HG02759 (cell line): ENCODE results near the gene MRPL54.
"Not testable (repeated sequence)": the region's sequence is repeated elsewhere in the genome, so short reads cannot be mapped to it uniquely, and the experiment has no call there.

Source experiments
- ATAC-seq: cut with Tn5 transposase; IDR thresholded peaks from one replicate; pipeline ENCODE4 v1.9.1; 2021; ENCODE audit warnings: mild to moderate bottlenecking, moderate library complexity; ENCODE audit not compliant: unreplicated experiment

Gene MRPL54

DNA sequence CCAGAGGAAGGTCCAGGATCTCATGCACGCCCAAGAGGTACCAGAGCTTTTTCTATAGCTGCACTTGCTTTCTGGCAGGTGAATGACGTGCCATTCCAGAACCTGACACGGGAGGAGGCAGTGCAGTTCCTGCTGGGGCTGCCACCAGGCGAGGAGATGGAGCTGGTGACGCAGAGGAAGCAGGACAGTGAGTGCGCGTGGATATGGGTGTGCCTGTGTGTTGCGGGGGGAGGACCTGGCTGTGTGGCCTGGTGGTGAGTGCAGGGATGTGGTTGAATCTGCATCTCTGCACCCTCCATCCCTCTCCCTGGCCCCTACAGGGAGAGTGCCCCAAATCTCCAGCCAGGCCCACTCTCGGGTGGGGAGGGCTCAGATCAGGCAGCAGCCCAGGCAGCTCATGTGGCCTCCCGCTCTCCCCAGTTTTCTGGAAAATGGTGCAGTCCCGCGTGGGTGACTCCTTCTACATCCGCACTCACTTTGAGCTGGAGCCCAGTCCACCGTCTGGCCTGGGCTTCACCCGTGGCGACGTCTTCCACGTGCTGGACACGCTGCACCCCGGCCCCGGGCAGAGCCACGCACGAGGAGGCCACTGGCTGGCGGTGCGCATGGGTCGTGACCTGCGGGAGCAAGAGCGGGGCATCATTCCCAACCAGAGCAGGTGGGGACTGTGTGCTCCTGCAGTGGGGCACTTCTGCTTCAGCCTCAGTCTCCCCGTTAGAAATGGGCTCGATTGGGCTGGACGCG lies 23.8 kb upstream of the MRPL54 start:
- no peak for ATAC-seq

DNA sequence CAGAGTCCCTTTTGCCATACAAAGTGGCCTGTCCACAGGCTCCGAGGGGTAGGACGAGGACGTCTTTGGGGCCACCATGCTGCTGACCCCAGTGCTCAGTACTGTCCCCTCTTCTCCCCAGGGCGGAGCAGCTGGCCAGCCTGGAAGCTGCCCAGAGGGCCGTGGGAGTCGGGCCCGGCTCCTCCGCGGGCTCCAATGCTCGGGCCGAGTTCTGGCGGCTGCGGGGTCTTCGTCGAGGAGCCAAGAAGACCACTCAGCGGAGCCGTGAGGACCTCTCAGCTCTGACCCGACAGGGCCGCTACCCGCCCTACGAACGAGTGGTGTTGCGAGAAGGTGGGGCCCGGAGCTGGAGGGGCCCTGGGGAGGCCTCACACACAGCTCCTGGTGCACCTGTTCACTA lies 22.1 kb upstream of the MRPL54 start:
- no peak for ATAC-seq

DNA sequence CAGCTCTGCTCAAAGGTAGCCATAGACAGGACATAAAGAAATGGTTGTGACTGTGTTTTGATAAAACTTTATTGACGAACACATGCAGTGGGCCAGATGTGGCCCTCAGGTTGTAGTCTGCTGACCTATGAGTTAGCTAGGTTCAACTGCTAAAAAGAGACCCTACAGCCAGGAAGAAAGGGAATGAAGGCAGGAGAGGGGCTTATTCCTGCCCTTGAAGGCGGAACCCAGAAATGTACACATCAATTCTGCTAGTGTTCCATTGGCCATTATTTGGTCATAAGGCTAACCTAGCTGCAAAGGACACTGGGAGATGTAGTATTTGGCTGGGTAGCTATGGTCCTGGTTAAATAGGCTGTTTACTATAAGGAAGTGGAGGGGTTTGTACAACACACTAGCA lies 19.0 kb upstream of the MRPL54 start:
- ATAC-seq = no peak

DNA sequence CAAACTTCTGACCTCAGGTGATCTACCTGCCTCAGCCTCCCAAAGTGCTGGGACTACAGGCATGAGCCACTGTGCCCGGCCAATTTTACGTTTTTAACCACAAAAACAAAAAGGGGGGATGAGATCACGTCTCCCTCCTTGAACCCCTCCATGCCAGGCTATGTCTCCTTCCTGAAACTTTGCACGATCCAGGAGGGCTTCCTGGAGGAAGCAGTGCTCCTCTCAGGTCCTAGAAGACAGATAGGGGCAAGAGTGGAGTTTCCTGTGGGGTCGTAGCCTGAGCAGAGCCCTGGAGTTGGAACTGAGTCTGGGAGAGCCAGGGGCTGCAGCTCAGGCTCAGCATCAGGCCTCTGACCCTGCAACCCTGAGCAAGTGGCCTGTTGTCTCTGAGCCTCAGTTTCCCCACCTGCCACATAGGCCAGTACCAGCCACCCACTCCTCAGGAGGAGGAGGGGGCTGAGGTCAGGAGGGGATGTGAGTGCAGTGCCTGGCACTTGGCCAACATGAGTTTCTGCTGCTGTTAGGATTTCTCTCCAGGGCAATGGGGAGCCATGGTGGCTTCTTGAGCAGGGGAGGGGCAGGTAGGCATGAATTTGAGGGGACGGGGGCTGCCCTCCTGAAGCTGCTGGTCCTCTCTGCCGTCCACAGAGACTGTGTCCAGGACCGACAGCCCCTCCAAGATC lies 17.0 kb upstream of the MRPL54 start:
- ATAC-seq = no peak

DNA sequence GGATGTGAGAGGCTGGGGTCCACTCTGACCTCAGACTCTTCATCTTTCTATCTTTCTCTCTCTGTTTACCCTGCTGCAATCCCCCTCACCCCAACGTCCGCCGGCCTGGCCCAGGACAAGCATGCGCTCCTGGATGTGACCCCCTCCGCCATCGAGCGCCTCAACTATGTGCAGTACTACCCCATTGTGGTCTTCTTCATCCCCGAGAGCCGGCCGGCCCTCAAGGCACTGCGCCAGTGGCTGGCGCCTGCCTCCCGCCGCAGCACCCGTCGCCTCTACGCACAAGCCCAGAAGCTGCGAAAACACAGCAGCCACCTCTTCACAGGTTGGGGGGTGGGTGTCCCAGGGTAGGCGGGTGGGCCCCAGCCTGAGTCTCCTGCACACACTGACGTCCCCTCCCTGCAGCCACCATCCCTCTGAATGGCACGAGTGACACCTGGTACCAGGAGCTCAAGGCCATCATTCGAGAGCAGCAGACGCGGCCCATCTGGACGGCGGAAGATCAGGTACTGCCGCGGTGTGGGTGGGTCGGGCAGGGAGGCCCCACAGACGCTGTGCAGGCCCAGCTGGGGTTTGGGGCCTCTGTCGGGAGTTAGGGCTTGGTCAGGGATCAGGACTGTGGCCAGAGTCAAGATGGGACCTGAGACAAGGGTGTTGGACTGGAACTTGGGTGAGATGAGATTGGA lies 16.0 kb upstream of the MRPL54 start:
- ATAC-seq = no peak

DNA sequence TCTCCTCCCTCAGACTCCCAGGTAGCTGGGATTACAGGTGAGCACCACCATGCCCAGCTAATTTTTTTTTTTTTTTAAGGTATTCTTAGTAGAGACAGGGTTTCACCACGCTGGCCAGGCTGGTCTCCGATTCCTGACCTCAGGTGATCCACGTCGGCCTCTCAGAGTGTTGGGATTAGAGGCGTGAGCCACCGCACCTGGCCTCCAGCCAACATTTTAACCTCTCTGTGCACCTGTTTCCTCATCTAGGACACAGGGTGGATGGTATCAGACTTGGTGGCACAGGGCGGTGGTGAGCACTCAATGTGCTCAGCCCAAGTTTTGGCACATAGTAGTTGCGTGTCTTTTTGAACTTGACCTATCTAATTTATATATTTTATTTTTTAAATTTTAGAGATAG lies 13.5 kb upstream of the MRPL54 start:
- no peak for ATAC-seq

DNA sequence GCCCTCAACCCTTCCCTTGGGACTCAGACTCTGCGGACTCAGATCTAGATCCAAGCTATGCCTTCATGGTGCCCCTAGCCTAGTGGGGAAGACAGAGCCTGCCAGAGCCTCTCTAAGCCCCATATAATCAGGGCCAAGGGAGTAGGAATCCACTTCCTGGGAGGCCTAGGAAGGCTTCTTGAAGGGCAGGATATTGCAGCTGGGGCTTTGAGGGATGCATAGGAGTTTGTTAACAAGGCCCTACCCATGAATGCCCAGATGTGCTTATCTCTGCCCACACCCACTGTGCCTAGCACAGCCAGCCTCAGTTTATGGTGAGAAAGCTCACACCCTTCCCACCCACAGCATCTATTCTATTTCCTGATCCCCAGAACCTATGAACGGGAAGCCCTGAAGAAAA lies 12.3 kb upstream of the MRPL54 start:
- ATAC-seq = no peak

DNA sequence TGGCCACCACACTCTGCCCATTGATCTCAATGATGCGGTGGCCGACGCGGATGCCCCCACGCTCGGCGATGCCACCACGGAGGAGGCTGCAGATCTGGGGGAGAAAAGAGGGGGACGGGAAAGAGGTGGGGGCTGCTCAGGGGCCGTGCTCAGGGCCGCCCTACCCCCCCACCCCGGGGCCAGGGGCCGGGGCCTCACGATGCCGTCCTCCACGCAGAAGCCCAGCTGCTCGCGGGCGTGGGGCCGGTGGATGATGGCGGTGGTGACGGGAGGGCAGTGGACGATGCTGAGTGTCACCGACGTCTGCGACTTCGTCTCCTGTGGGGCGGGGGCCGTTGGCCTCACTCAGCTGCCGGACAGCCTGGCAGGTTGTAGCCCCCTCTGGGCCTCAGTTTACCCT lies 11.2 kb upstream of the MRPL54 start:
- ATAC-seq = no peak

DNA sequence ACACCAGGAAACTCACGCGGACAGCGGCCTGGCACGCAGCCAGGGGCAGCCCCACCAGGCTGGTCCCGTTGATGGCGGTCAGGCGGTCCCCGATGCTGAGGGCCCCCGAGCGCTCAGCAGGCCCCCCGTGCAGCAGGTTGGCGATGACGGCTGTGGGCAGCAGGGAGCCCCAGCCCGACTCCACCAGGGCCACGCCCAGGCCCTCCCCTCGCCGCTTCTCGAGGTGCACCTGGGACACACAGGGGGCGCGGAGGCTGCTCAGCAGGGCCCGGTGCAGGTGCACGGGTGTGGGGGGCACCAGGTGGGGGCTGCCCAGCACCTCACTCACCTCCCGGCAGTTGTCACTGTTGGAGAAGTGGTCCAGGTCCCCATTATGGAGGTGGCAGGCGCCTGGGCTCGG lies 10.0 kb upstream of the MRPL54 start:
- no peak for ATAC-seq

DNA sequence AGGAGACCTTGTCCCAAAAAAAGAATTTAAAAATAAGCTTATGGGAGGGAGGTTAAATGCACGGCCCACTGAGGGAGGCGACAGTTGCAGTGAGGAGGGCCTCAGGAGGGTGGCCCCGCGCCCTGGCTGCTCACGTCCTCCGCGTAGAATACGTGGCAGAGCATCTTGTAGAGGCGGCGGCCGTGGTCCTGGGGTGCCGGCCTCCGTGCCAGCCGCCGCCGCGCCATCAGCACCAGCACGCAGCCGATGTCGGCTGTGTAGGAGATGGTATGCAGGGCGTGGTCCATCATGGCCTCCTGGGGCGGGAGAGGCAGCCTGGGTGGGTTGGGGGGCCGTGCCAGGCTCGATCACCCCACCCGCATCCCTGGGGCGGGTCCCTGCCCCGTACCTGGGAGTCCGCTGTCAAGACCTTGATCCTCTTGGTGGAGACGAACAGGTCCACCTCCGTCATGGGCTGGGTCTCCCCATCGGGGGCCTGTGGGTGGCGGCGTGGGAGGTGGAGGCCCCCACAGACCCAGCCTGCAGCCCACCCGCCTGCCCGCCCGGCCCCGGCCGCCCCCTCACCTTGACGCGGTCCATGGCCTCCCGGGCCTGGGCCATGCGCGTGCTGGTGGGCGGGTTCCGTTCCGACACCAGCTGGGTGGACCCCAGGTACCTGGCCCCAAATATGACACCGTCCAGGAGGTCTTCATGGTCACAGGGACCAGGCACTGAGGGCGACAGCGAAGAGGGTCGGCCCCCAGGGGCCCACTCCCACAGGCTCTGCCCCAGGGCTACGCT lies 8.7 kb upstream of the MRPL54 start:
- no peak for ATAC-seq

DNA sequence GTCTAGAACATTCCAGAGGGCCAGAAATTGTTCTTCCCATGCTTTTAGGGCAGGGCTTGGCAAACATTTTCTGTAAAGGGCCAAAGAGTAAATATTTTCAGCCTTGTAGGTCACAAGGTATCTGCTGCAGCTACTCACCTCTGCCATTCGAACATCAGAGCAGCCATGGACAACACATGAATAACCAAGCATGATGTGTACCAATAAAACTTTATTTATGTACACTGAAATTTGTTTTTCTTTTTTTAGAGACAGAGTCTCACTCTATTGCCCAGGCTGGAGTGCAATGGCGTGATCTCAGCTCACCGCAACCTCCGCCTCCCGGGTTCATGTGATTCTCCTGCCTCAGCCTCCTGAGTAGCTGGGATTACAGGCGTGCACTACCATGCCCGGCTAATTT lies 4.8 kb upstream of the MRPL54 start:
- ATAC-seq = not testable (repeated sequence)

DNA sequence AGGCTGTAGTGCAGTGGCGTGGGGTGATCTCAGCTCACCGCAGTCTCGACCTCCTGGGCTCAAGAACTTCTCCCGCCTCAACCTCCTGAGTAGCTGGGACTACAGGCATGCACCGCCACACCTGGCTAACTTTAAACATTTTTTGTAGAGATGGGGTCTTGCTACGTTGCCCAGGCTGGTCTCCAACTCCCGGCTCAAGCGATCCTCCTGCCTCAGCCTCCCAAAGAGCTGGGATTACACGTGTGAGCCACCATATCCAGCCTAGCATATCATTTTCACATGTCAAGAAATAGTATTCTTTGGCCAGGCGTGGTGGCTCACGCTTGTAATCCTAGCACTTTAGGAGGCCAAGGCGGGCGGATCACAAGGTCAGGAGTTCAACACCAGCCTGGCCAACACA lies 4.2 kb upstream of the MRPL54 start:
- not testable (repeated sequence) for ATAC-seq

DNA sequence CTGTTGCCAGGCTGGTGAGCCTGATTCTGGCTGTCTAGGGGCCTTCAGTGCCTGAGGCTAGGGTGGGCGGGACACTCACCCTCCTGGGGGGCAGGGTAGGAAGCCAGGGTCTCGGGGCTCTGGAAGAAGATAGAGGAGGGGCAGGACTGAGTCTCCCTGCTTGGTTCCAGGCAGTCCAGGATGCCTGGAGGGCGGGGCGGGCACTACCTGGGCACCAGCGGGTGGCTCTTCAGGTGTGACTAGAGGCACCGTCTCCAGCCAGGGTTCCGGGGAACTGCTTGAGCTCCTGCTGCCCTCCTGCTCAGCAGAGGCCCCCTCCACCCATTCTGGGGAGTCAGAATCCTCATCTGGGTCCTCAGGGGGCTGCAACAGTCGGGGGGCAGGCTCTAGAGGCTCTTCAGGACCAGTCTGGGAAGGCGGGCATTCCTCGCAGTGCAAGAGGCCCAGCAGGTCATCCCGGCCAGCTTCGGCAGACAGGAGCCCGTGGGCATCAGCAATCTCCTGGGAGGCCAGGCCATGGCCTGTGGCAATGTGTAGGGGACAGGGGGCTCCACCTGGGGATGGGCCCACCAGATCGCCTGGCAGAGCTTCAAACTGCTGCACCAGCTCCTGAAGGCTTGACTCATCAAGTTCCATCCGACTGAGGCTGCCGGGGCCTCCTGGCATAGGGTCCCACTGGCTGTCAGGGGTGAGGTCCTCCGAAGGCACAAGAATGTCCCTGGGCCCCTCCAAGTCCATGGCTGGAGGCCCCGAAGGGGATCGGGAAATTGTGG lies 2.8 kb upstream of the MRPL54 start:
- ATAC-seq = no peak

DNA sequence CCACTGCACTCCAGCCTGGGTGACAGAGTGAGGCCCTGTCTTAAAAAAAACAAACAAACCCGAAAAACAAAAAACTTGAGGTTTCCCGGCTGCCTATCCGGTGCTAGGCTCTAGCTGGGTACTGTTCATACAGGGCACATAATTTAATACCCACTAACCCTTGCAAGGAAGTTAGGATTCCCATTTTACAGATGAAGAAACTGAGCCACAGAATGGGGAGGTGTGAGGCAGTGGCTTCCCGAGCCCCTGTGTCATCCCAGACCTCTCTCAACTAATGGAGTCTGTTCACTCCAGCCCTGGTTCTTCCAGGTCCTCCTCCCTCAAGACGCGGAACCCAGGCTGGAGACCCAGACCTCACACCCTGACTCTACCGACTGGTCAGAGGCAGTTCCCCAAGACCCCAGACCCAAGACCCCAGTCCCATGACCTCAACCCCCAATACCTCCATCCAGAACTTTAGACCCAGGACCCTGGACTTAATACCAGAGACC lies 1.6 kb upstream of the MRPL54 start:
- no peak for ATAC-seq

DNA sequence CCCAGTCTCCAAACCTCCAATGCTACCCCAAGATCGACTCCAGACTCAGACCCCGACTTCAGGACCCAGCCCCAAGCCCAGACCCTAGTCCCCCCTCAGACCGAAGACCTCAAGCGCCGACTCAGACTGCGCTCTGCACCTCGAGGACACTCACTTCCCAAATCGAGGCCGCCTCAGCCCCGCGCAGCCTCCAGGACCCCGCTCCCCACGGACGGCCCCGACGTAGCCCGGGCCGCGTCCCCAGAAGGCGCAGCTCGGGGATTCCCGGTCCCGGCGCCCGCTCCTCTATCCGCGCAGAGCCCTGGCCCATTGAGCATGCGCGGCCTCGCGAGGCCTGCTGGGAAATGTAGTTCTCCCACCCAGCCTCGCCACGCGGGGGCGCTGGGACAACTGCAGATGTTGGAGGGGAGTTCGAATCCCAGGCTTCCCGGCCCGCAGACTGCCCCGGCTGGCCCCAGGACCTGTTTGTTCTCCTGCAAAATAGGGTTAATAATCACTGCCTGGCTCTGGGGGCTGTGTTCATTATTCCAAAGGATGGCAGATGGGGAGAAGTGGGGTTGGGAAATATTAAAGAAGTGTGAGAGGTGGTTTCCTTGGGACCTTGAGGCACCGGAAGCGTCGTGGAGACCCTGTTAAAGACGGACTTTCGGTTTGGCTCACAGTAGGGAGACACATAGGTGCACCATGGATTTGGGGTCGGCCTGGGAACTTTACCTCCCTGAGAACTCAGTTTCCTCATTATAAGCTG lies 926 bp upstream of the MRPL54 start, which contains the start of gene APBA3:
Gene APBA3, minus strand, starts transcription at position 311 of the 748 bp plus-strand sequence. CDS start 1,428 bp downstream, outside the sequence.
- peak; percentile 52 for ATAC-seq

DNA sequence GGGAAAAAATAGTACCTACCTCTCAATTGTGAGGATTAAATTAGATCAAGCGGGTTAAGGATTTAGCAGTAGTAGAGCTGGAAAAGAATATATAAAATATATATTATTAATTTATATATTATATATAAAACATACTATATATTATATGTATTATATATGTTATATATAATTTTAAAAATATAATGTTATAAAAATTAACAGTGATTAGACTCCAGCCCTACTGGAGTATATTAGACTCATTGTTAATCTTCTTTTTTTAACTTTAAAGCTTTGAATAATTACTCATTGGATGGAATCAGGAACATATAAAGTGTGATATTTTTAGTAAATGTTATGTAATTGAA lies 380 bp upstream of the MRPL54 start:
- no peak for ATAC-seq

DNA sequence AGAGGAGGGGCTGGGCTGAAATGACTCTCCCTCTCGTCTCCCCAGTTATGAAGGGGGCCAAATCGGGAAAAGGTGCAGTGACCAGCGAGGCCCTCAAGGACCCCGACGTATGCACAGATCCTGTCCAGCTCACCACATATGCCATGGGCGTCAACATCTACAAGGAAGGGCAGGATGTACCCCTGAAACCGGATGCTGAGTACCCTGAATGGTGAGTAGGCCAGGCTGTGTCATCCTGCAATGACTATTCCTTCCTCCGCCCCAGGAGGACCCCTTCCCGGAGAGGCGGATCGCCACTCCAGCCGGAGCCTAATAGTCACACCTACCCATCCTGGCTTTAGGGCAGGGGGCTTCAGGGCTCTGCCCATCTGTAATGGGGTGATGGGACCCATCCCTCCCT lies 2.6 kb downstream of the MRPL54 start:
- no peak for ATAC-seq

DNA sequence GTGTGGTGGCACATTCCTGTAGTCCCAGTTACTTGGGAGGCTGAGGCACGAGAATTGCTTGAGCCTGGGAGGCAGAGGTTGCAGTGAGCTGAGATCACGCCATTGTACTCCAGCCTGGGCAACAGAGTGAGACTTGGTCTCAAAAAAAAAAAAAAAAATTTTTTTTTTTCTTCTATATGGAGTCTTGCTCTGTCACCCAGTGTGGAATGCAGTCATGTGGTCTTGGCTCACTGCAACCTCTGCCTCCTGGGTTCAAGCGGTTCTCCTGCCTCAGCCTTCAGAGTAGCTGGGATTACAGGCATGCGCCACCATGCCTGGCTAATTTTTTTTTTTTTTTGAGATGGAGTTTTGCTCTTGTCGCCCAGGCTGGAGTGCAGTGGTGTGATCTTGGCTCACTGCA lies 3.3 kb downstream of the MRPL54 start:
- ATAC-seq = not testable (repeated sequence)

DNA sequence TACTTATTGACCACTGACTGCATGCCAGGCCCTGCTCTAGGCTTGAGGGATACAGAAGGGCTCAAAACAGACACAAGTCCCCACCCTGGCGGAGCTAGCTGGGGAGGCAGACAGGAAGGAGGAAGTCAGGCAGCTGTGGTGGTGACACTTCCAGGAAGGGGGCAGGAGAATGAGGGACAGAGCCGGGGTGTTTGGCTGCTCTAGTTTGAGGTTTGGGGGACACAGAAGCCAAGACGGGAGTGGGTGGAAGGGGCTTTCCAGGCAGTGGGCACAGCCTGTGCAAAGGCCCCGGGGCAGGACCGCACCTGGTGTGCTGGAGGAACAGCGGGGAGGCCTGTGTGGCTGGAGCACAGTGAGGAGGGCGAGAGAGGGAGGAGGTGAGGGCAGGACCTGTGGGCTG lies 4.0 kb downstream of the MRPL54 start:
- ATAC-seq = no peak

DNA sequence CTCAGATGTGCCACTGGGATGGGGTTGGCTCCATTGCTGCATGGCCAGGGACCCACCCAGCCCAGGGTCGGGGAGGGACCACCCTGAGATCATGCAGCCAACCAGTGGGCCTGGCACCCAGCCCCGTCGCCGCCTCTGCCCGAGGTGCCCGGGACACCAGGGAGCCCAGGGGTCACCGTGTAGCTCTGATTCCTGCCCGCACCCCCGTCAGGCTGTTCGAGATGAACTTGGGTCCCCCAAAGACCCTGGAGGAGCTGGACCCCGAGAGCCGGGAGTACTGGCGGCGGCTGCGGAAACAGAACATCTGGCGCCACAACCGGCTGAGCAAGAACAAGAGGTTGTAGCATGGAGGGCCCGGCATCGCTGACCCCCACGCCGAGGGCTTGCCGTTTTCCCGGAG lies 4.6 kb downstream of the MRPL54 start:
- no peak for ATAC-seq
